Inflammatory macrophage (primary cell): ENCODE results near the gene NNMT.
A peak's percentile ranks its signal among the peaks of the same experiment; 100 is the strongest.

Source experiments
- DNase-seq, 2 donors: peaks; one replicate each; pipeline ENCODE4 v3.0.0-alpha.2; 2020 to 2022

The NNMT gene

DNA sequence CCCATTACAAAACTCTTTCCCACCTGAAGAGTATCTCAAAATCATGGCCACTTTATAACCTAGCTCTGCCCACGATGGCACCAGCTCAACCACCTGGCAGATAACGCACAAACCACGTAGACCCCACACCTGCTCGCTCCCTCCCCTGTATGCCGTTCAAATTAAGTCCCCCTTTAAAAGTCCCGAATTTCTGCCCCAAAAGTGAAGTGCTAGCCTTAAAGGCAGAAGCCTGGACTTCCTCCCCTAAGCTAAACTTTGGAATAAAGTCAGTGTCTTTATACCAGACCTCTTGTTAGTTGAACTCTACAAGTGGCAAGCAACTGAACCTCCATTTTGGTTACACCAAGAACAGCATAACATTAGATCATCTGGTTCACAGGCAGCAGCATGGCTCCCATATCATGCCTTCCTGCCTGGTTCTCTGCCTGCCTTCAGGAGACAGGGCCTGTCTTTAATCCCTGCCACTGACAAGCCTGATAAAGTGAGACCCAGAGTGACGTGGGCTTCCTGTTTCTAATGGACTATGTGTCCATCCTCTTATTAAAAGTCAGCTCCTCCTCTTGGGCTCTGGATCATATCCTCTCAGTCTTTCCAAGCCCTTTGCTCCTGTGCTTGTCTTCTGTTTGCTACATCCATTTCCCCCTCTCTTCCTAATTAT lies 32.6 kb upstream of the NNMT start:
- DNase-seq, result no peak

GRCh38 chr11:114264381-114264780 lies 31.8 kb upstream of the NNMT start:
- DNase-seq, result no peak

GRCh38 chr11:114265122-114265878 lies 30.9 kb upstream of the NNMT start:
- DNase-seq, result no peak

DNA sequence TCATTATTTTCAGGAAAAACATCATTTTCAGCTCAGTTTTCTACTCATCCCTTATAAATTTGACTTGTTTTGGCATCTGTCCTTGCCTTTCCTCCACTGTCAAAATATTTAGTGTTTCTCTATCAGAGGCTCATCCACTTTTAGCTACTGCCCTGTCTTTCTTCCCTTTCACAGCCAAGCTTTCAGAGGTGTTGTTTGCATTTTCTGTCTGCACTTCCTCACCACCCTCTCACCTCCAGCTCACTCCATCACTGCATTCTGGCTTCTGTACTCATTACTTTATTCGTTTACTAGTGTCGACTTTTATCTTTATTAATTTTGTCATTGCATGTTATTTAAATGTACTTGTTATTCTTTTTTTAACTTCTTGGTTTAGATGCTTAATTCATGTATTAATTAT lies 26.7 kb upstream of the NNMT start:
- no peak for DNase-seq

DNA sequence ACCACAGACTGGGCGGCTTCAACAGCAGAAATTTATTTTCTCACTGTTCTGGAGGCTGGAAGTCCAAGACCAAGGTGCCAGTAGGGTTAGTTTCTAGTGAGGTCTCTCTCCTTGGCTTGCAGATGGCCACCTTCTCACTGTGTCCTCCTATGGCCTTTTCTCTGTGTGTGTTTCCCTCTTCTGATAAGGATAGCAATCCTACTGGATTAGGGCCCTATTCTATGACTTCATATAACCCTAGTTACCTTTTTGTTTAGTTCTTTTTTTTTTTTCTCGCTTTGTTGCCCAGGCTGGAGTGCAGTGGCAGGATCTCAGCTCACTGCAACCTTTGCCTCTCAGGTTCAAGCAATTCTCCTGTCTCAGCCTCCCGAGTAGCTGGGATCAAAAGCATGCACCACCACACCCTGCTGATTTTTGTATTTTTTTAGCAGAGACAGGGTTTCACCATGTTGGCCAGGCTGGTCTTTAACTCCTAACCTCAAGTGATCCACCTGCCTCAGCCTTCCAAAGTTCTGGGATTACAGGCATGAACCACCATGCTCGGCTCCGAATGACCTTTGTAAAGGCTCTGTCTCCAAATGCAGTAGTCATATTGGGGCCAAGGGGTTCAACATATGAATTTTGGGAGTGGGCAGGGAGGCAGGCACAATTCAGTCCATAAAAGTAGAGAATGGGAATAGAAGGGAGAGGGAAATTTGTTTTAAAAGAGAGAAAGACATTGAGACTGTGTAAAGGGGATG lies 25.5 kb upstream of the NNMT start:
- DNase-seq, result no peak

GRCh38 chr11:114271316-114271715 lies 24.9 kb upstream of the NNMT start:
- DNase-seq, result no peak

GRCh38 chr11:114272311-114272710 lies 23.9 kb upstream of the NNMT start:
- DNase-seq, result no peak

DNA sequence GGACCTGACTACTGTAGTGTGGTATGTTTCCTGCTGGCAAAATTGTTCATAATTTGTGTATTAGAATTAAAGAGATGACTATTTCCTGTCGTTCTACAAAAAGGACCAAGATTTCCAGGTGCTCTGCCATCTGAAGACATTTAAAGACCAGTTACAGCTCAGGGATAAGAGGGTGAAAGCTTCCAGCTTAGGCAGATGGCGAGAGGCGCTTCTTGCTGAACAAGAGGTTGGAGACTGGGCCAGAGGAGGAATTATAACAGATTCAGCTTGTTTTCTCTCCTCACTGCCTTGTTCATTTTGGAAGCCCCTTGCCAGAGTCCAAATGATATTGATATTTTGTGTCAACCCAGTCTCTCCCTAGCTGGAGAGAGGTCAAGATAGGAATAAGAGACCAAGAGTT lies 23.1 kb upstream of the NNMT start:
- no peak for DNase-seq

- no peak for DNase-seq
Observed at GRCh38 chr11:114273890-114274635, 22.1 kb upstream of the NNMT start.

DNA sequence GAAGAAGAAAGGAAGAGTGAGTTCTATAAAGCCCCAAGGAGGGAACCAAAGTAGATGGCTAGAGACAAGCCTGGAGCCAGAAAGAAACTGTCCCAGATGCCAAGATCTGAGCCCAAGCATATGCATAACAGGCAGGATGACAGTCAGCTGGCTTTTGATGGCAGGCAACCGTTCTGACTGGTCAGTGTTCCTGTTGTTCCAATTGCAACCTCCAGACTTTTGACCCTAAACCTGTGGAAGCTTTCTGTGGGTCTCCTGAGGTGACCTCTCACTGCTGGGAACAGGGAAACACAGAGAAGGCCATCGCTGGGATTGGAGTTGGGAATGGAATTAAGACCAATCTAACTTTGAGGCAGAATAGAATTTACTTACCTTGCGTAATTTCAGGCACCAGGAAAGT lies 21.6 kb upstream of the NNMT start:
- no peak for DNase-seq

DNA sequence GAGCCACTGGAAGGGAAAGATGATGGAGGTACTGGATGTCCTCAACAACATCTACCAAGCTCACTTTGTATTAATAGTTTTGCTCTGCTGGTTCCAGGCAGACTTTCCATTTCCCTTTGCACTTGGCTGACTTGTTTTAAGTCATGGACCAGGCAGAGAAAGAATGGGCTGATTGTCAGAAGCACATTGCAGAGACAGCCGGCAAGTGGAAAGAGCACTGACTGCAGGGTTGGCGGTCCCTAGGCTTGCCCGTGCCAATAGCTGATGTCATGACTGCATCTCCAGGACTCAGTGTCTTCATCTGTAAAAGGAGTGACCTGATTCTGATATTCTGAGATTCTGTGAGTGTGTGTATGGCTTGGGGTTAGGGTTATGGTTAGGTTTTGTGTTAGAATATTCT lies 20.9 kb upstream of the NNMT start:
- no peak for DNase-seq

- DNase-seq, result no peak
Observed at GRCh38 chr11:114276077-114276476, 20.1 kb upstream of the NNMT start.

- no peak for DNase-seq
Observed at GRCh38 chr11:114277637-114278341, 18.4 kb upstream of the NNMT start.

- DNase-seq, result no peak
Observed at GRCh38 chr11:114278342-114279065, 17.7 kb upstream of the NNMT start.

GRCh38 chr11:114279792-114280546 lies 16.2 kb upstream of the NNMT start:
- no peak for DNase-seq

DNA sequence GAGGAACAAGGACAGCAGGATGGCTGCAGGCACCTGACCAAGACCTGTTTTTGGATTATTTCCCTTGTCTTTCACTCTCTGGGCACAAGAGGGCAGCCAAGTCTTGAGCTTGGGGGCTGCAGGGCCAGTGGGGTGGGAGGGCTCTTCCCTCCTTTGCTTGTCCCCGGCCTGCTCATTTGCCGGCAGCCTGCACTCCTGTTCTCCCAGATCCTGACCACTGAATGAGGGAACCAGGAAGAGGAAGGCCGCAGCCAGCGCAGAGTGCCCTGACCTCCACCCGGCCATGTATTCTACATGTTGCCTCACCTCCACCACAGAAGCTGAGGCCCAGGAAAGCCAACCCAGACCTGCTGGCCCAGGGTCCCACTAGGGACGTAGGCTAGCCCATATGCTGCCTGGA lies 15.5 kb upstream of the NNMT start:
- peak; percentile 14 to 28 for DNase-seq

GRCh38 chr11:114281388-114281956 lies 14.7 kb upstream of the NNMT start:
- no peak for DNase-seq

- no peak for DNase-seq
Observed at GRCh38 chr11:114282488-114282887, 13.7 kb upstream of the NNMT start.

DNA sequence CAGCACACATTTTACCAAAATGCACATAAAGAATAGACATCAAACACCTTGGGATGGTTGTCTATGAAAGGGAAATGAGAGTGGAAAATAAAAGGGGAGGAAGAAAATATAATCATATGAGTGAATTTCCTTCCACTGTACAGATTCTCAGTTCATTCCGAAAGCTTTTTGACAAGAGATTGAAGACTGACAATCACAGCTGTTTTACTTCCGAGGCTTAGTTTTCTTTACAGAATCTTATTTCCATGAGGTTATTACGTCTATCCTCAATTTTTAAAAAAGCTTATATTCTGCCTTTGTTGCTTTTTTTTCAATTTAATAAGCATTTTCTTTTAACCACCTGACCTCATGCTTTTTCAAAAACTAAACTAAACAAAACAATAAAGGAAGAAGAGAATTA lies 12.8 kb upstream of the NNMT start:
- no peak for DNase-seq

GRCh38 chr11:114284021-114284420 lies 12.2 kb upstream of the NNMT start:
- DNase-seq, result no peak

GRCh38 chr11:114284914-114285313 lies 11.3 kb upstream of the NNMT start:
- DNase-seq, result no peak
